HG03045 (cell line): ENCODE data around the gene GOSR2.

Experiments used
- ATAC-seq: cut with Tn5 transposase; IDR thresholded peaks from one replicate; pipeline ENCODE4 v1.9.1; 2021; ENCODE audit warnings: mild to moderate bottlenecking, moderate library complexity; ENCODE audit not compliant: unreplicated experiment

GOSR2 gene

DNA sequence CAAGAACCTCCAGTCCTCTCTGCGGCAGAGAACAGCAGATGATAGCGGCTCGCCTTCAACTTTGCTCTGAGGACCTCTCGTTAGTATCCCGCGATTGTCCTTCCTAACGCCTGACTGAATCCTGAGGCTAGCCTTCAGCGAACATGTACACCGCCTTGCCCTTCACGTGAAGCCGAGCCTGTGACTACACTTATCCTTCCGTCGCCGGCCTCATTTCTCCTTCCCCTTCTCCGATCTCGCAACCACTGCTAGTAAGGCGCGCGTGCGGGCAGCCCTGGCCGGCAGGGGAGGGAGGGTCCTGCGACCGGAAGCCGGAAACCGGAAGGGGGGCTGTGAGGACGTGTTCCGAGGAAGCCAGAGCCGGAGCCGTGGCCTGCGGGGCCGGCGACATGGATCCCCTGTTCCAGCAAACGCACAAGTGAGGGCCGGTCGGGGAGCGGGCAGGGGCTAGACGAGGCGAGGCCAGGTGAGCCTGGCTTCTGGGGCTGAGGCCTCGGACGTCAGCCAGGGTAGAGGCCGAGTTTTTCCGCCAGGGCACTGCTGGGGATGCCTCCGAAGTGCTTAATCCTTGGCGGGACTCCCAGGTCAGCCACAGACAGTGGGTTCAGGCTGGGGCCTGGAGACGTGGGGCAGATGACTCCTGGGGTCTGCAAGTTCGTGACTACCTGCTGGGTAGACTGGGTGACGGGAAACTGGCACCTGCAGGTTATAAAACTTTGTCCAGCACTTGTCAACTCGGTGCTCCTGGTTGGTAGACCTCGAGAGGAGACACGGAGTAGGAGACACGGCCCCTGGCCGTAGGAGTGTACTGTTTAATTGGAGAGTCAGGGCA lies at the start of gene GOSR2:
Gene GOSR2, plus strand, starts transcription at position 357 of the 832 bp plus-strand sequence. Its CDS starts 33 bp downstream, at position 390.
- ATAC-seq = peak; percentile 90

GRCh38 chr17:46873941-46874645 lies 48.9 kb upstream of the GOSR2 start:
- ATAC-seq = no peak

- no peak for ATAC-seq
Observed at GRCh38 chr17:46874906-46875305, 48.1 kb upstream of the GOSR2 start.

DNA sequence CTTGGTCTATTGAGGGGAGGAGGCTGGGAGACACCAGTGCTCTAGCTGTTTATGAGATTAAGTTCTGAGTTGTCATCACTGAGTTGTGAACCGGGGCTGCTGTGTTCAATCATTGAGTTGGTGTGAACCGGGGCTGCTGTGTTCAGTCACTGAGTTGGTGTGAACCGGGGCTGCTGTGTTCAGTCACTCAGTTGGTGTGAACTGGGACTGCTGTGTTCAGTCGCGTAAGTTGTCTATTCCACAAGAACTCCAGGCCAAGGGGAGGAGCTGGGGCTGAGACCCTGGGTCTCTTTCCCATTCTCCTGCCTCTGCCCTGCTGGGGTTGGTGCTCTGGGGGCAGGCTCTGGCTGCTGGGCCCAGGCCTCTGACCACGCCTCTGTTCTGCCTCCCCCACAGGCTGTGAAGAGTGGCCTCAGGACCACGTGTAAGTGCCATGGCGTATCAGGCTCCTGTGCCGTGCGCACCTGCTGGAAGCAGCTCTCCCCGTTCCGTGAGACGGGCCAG lies 47.1 kb upstream of the GOSR2 start:
- ATAC-seq = no peak

- ATAC-seq = no peak
Observed at GRCh38 chr17:46876353-46876887, 46.5 kb upstream of the GOSR2 start.

GRCh38 chr17:46876926-46877325 lies 46.0 kb upstream of the GOSR2 start:
- no peak for ATAC-seq

GRCh38 chr17:46877466-46877865 lies 45.5 kb upstream of the GOSR2 start:
- ATAC-seq = no peak

GRCh38 chr17:46878055-46878454 lies 44.9 kb upstream of the GOSR2 start:
- no peak for ATAC-seq

GRCh38 chr17:46879101-46879500 lies 43.9 kb upstream of the GOSR2 start:
- ATAC-seq = no peak

DNA sequence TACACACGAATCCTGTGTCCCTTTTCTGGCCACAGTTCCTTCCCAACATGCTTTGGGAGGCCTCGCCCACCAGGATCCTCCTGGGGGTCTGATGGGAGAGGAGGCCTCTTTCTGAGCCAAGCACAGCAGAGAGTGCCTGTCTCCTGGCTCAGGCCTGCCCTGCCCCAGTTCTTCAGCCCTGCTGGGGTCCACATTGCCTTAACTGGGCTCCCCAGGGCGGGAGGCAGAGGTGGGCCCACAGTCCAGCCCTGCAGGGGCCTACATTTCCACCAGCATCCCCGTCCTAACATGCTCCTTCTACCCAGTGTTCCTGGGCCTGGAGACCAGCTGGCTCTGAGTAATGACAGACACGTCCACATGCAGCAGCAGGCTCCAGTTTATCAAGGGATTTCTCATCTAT lies 41.9 kb upstream of the GOSR2 start:
- no peak for ATAC-seq

GRCh38 chr17:46882666-46883065 lies 40.3 kb upstream of the GOSR2 start:
- no peak for ATAC-seq

DNA sequence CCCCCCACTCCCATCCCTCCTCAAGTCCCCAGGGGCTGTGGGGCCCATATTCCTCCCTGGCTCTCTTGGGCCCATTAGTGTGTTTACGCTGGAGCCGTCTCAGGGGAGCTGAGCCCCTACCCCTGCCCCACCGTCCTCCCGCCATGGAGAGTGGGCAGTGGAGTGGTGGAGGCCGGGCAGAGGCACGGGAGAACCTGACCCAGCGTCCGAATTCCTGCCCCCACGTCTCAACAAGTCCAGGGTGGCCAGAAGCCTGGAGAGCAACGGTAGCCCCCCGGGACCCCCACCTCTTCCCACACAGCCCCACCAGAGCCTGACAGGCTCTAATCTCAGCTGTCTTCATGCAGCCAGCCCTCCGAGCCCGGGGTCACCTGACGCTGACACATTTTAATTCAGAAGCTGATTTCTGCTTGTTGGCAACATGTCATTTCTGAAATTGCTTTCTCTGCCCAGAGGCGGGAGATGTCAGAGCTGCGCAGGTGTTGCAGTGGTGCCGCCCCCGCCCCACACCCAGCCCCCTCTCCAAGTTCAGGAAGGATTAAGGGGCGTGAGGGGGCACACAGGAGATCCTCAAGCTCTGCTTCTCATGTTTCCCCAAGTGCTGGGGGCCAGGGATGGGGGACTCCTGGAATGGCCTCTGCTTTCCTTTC lies 39.0 kb upstream of the GOSR2 start:
- ATAC-seq = no peak

GRCh38 chr17:46884552-46884951 lies 38.4 kb upstream of the GOSR2 start:
- ATAC-seq = no peak

GRCh38 chr17:46885415-46886309 lies 37.3 kb upstream of the GOSR2 start:
- no peak for ATAC-seq

DNA sequence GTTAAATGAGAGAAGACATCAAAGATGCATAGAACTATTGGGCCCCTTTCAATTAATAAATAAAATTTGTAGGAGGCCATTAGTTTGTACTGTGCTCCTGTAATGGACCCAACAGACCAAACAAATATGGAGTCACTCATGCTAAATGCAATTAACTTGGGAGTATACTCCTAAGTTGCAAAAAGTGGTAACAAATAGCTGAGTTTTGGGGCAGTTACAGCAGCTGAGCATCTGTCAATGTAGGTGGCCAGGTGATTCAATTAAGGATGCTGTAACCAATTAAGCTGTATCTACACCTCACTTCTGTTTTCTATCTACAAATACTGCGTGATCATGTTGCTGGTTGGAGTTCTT lies 36.7 kb upstream of the GOSR2 start:
- no peak for ATAC-seq

GRCh38 chr17:46887717-46888116 lies 35.2 kb upstream of the GOSR2 start:
- no peak for ATAC-seq

- ATAC-seq = no peak
Observed at GRCh38 chr17:46888727-46889126, 34.2 kb upstream of the GOSR2 start.

DNA sequence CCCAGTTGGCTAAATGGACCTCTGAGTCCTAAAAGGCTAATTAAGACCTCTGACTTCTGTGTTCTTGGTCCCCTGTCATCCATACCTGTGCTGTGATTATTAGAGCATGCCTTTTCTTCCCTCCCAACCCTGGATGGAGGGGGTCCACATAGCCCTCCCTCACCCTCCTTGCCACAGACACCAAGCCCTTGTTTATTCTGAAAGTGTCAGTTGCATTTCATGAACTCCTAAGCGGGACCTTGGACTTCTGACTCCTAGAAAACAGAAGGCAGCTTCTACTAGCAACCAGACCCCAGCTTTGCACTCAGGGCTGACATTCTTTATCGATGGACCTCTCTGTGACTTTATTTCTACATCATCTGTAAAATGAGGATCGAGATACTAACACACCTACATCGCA lies 33.4 kb upstream of the GOSR2 start:
- no peak for ATAC-seq

GRCh38 chr17:46889992-46890564 lies 32.9 kb upstream of the GOSR2 start:
- no peak for ATAC-seq

GRCh38 chr17:46890638-46891037 lies 32.3 kb upstream of the GOSR2 start:
- no peak for ATAC-seq
